Activated CD8-positive, alpha-beta memory T cell treated with anti-CD3 and anti-CD28 coated beads for 24 hours (primary cell): ENCODE data around the gene TUFT1.

Experiments used
- DNase-seq: peaks from one replicate; pipeline ENCODE4 v3.0.0-alpha.2; 2020

The TUFT1 gene

GRCh38 chr1:151540021-151540981, at the start of gene TUFT1:
Gene TUFT1 (plus strand): TSS chr1:151540309. CDS start chr1:151540367, 58 bp downstream.
- peak; percentile 96 for DNase-seq

- DNase-seq, result no peak
Observed at GRCh38 chr1:151491641-151492040, 48.5 kb upstream of the TUFT1 start.

- DNase-seq, result no peak
Observed at GRCh38 chr1:151492120-151492519, 48.0 kb upstream of the TUFT1 start.

- DNase-seq, result no peak
Observed at GRCh38 chr1:151493042-151493441, 47.1 kb upstream of the TUFT1 start.

- DNase-seq, result no peak
Observed at GRCh38 chr1:151494741-151495281, 45.3 kb upstream of the TUFT1 start.

GRCh38 chr1:151495316-151495715, 44.8 kb upstream of the TUFT1 start:
- no peak for DNase-seq

GRCh38 chr1:151499365-151499764, 40.7 kb upstream of the TUFT1 start:
- DNase-seq, result no peak

GRCh38 chr1:151499930-151500329, 40.2 kb upstream of the TUFT1 start:
- no peak for DNase-seq

- no peak for DNase-seq
Observed at GRCh38 chr1:151501474-151501873, 38.6 kb upstream of the TUFT1 start.

- DNase-seq, result no peak
Observed at GRCh38 chr1:151502035-151502700, 37.9 kb upstream of the TUFT1 start.

- no peak for DNase-seq
Observed at GRCh38 chr1:151502859-151503780, 37.0 kb upstream of the TUFT1 start.

GRCh38 chr1:151504252-151504651, 35.9 kb upstream of the TUFT1 start:
- no peak for DNase-seq

- no peak for DNase-seq
Observed at GRCh38 chr1:151504759-151505158, 35.4 kb upstream of the TUFT1 start.

- DNase-seq, result no peak
Observed at GRCh38 chr1:151508833-151509232, 31.3 kb upstream of the TUFT1 start.

GRCh38 chr1:151509350-151510019, 30.6 kb upstream of the TUFT1 start:
- no peak for DNase-seq

- DNase-seq, result no peak
Observed at GRCh38 chr1:151510020-151510405, 30.1 kb upstream of the TUFT1 start.

GRCh38 chr1:151510614-151510956, 29.5 kb upstream of the TUFT1 start:
- DNase-seq, result no peak

- peak; percentile 91 for DNase-seq
Observed at GRCh38 chr1:151510957-151511635, 29.0 kb upstream of the TUFT1 start, which contains the start of gene CGN. Gene CGN (plus strand): TSS chr1:151511387. CDS start chr1:151518520, 7,133 bp downstream.

GRCh38 chr1:151511636-151512215, 28.4 kb upstream of the TUFT1 start:
- DNase-seq, result peak; percentile 72

GRCh38 chr1:151512326-151512725, 27.8 kb upstream of the TUFT1 start:
- no peak for DNase-seq
